ENCODE measurements around the gene OR5T1. TPM values are rescaled to one million over a fixed set of nuclear protein-coding genes. Genes with fewer than 3 reads are reported as not detected.

Gene OR5T1
- not detected for total RNA-seq
- long read RNA-seq, result 0 reads

GRCh38 chr11:56273854-56274253 lies at the start of gene OR5T1:
TSS of gene OR5T1 (plus strand) at chr11:56274154. CDS start at chr11:56275639, 1,485 bp downstream.
- intact Hi-C loops (cut with DNase I), result no loop called here
- ATAC-seq (ENCODE audit: poor library complexity) (no peak), DNase-seq (no peak)

- no peak for DNase-seq
- intact Hi-C loops (cut with DNase I), result no loop called here
- no peak for ATAC-seq (ENCODE audit: poor library complexity)
These were observed 39.8 kb upstream of the OR5T1 start, which contains the start of gene OR5T2 for GRCh38 chr11:56234155-56234554. TSS of gene OR5T2 (minus strand) at chr11:56234255. CDS start at chr11:56233062, 1,193 bp downstream.

- ATAC-seq (ENCODE audit: poor library complexity) (no peak), DNase-seq (no peak)
- intact Hi-C loops (cut with DNase I), result no loop called here
These were observed 22.0 kb upstream of the OR5T1 start, which contains the start of gene OR5T3 for GRCh38 chr11:56251954-56252353. TSS of gene OR5T3 (plus strand) at chr11:56252254. CDS start at chr11:56252254, 0 bp downstream.

GRCh38 chr11:56271092-56271491 lies 2.9 kb upstream of the OR5T1 start:
- intact Hi-C loops (cut with DNase I), result no loop called here
- DNase-seq (no peak), ATAC-seq (ENCODE audit: poor library complexity) (no peak)

- no peak for DNase-seq
- intact Hi-C loops (cut with DNase I), result no loop called here
- no peak for ATAC-seq (ENCODE audit: poor library complexity)
These were observed 18.2 kb downstream of the OR5T1 start, which contains the start of gene OR8H1 for GRCh38 chr11:56292154-56292553. TSS of gene OR8H1 (minus strand) at chr11:56292254. CDS start at chr11:56291062, 1,192 bp downstream.

- intact Hi-C loops (cut with DNase I), result no loop called here
- ATAC-seq (ENCODE audit: poor library complexity) (no peak), DNase-seq (no peak)
These were observed 22.9 kb downstream of the OR5T1 start for GRCh38 chr11:56296898-56297297.

GRCh38 chr11:56307836-56308235 lies 33.9 kb downstream of the OR5T1 start:
- intact Hi-C loops (cut with DNase I), result no loop called here
- DNase-seq, result no peak
- ATAC-seq (ENCODE audit: poor library complexity), result no peak

- intact Hi-C loops (cut with DNase I), result no loop called here
- no peak for ATAC-seq (ENCODE audit: poor library complexity)
- no peak for DNase-seq
These were observed 40.9 kb downstream of the OR5T1 start, which contains the start of gene OR8K3 for GRCh38 chr11:56314844-56315243. TSS of gene OR8K3 (plus strand) at chr11:56315144. CDS start at chr11:56318307, 3,163 bp downstream.

Other genes starting within 250 kb of the OR5T1 start
- not detected for gene OR5AS1, start 246.5 kb upstream of the OR5T1 start, total RNA-seq
- not detected for gene OR8I2, start 180.8 kb upstream of the OR5T1 start, total RNA-seq
- not detected for gene OR8H2, start 170.5 kb upstream of the OR5T1 start, total RNA-seq
- not detected for gene OR8H3, start 151.8 kb upstream of the OR5T1 start, total RNA-seq
- gene OR8J3, start 134.0 kb upstream of the OR5T1 start, total RNA-seq, result not detected
- gene OR8K5, start 113.8 kb upstream of the OR5T1 start, total RNA-seq, result not detected
- not detected for gene OR5J2, start 97.5 kb upstream of the OR5T1 start, total RNA-seq
- gene OR5T2, start 39.9 kb upstream of the OR5T1 start, total RNA-seq, result not detected
- gene OR5T3, start 21.9 kb upstream of the OR5T1 start, total RNA-seq, result not detected
- not detected for gene OR8H1, start 18.1 kb downstream of the OR5T1 start, total RNA-seq
- gene OR8K3, start 41.0 kb downstream of the OR5T1 start, total RNA-seq, result not detected
- gene OR8K1, start 71.9 kb downstream of the OR5T1 start, total RNA-seq, result not detected
- not detected for gene OR8J1, start 80.1 kb downstream of the OR5T1 start, total RNA-seq
- not detected for gene OR8U1, start 101.5 kb downstream of the OR5T1 start, total RNA-seq
- not detected for gene OR5AL1, start 138.5 kb downstream of the OR5T1 start, total RNA-seq
- not detected for gene OR5M3, start 199.2 kb downstream of the OR5T1 start, total RNA-seq
- gene OR5M8, start 217.2 kb downstream of the OR5T1 start, total RNA-seq, result not detected